ENCODE results near the gene IL5RA. TPM values are rescaled to one million over a fixed set of nuclear protein-coding genes. Genes with fewer than 3 reads are reported as not detected.
A peak's percentile ranks its signal among the peaks of the same experiment; 100 is the strongest.

Gene IL5RA, protein sequence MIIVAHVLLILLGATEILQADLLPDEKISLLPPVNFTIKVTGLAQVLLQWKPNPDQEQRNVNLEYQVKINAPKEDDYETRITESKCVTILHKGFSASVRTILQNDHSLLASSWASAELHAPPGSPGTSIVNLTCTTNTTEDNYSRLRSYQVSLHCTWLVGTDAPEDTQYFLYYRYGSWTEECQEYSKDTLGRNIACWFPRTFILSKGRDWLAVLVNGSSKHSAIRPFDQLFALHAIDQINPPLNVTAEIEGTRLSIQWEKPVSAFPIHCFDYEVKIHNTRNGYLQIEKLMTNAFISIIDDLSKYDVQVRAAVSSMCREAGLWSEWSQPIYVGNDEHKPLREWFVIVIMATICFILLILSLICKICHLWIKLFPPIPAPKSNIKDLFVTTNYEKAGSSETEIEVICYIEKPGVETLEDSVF
- total RNA-seq, result not detected

GRCh38 chr3:3110299-3110630, at the start of gene IL5RA:
Gene IL5RA (minus strand): TSS chr3:3110374. CDS start chr3:3104984, 5,390 bp downstream.
- Mint-ChIP-seq H3K4me1 (peaks cover 4% of the 10 kb centered on the region), H3K27ac (no peak within 1 kb of the TSS), H3K4me3 (no peak within 1 kb of the TSS), H3K9me3 (no peaks in the 10 kb centered on the region), H3K27me3 (peaks cover 17% of the 10 kb centered on the region), H3K36me3 (no peaks in the 10 kb centered on the region)
- DNase-seq, result no peak

- H3K27me3 Mint-ChIP-seq, result no peaks in the 10 kb centered on the region
Observed at GRCh38 chr3:3157484-3157883, 47.3 kb upstream of the IL5RA start.

DNA sequence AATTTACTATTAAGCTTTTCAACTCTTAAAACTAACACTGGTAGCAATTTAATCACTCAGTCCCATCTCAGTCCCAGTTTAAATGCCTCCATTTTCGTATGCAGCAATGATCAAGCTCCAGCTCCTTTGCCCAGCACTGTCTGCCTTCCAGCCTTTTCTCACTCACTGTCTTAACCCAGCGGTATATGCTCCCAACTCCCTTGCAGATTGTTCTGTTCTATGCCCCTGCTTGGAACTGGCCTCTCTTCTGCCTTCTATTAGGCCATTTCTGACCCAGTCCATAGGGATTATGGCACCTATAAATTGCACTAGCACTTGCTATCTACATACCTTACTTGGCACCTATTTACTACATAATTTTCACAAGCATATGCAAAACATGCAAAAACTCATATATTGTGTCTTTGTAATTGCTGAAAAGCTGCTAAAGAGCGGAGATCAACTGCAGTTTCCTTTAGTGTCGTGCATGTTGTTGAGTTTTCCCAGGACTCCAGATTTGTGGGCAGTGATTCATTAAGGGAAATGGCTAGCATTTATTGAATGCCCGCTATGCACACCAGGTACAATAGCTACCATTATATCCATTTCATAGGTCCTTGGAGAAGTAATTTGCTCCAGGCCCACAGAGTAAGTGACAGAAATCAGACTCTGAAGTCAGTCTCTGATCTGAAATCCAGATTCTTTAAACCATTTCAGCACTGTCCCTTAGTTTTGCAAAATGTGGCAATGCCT, 44.9 kb upstream of the IL5RA start:
- H3K27ac Mint-ChIP-seq, result peak overlapping the region; percentile 14
- H3K27me3 Mint-ChIP-seq, result no peaks in the 10 kb centered on the region
- peaks cover 23% of the 10 kb centered on the region for H3K4me1 Mint-ChIP-seq
- DNase-seq, result no peak
- no peak overlapping the region for H3K4me3 Mint-ChIP-seq
- no peaks in the 10 kb centered on the region for H3K9me3 Mint-ChIP-seq
- peaks cover 37% of the 10 kb centered on the region for H3K36me3 Mint-ChIP-seq

More at GRCh38 chr3:3157484-3157883, 47.3 kb upstream of the IL5RA start:
- H3K9me3 Mint-ChIP-seq, result no peaks in the 10 kb centered on the region
- peaks cover 40% of the 10 kb centered on the region for H3K36me3 Mint-ChIP-seq
- no peak for DNase-seq
- peak overlapping the region; percentile 39 for H3K27ac Mint-ChIP-seq
- no peak overlapping the region for H3K4me3 Mint-ChIP-seq
- H3K4me1 Mint-ChIP-seq, result peaks cover 28% of the 10 kb centered on the region

GRCh38 chr3:3151513-3151912, 41.3 kb upstream of the IL5RA start:
- Mint-ChIP-seq H3K4me3 (no peak overlapping the region), H3K27ac (peak overlapping the region; percentile 2), H3K4me1 (peaks cover 18% of the 10 kb centered on the region), H3K9me3 (no peaks in the 10 kb centered on the region), H3K36me3 (peaks cover 25% of the 10 kb centered on the region), H3K27me3 (no peaks in the 10 kb centered on the region)
- DNase-seq, result no peak

DNA sequence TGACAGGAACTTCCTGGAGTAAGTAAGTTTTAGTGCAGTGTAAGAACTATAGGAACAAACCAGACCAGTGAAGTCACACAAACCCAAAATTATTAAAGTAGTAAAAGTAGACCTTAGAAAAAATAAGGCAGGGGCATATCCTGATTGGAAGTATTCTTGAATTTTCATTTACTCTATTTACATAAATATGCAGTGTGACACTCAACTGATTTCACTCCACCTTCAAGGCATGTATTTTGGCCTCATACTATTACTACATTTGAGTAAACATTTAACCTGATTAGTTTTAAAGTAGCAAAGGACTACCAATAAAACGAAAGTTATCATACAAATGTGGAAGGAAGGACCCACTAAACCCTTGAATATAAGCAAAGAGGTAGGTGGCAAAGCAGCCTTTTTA, 39.4 kb upstream of the IL5RA start:
- peak overlapping the region; percentile 45 for H3K27ac Mint-ChIP-seq
- peaks cover 32% of the 10 kb centered on the region for H3K36me3 Mint-ChIP-seq
- no peak for DNase-seq
- no peaks in the 10 kb centered on the region for H3K27me3 Mint-ChIP-seq
- peaks cover 23% of the 10 kb centered on the region for H3K4me1 Mint-ChIP-seq
- H3K9me3 Mint-ChIP-seq, result no peaks in the 10 kb centered on the region
- no peak overlapping the region for H3K4me3 Mint-ChIP-seq

DNA sequence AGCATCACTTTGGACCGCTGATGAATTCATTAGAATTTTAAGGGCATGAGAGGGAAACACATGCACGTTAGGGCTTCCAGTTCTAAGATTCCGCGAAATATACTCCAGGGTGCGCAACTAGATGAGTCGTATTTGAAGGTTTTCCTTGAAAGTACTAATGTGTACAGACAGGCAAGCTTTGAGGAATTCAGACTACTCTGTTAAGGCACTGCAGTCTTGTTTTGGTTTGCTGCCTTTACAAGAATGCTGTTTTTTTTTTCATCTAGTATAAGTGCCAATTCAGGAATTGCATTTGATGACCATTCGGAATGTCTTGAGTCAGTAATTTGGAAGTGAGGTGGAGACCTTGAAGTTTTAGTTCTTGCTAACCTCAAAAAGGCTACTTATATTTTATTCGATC, 35.7 kb upstream of the IL5RA start:
- Mint-ChIP-seq H3K27me3 (no peaks in the 10 kb centered on the region), H3K27ac (peak overlapping the region; percentile 83), H3K9me3 (no peaks in the 10 kb centered on the region), H3K36me3 (peaks cover 45% of the 10 kb centered on the region), H3K4me3 (no peak overlapping the region), H3K4me1 (peaks cover 18% of the 10 kb centered on the region)
- no peak for DNase-seq

DNA sequence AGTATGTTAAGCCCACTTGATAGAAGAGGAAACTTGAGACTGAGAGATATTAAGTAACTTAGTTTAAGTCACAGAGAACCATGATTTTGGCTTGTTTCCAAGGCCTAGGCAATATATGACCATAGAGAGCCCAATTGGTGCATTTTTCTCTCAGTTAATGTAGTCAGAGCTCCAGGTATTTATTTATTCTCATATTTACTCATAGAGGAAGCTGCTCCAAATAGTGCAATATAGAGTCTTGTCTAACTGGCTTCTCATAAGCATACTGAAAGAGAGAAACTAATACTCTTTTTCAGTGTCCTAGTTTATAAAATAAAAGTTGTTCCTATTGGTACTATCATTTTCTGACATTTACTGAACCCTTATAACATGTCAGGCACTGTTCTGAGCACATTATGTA, 31.8 kb upstream of the IL5RA start:
- no peak overlapping the region for H3K4me3 Mint-ChIP-seq
- no peak for DNase-seq
- no peaks in the 10 kb centered on the region for H3K9me3 Mint-ChIP-seq
- peaks cover 22% of the 10 kb centered on the region for H3K4me1 Mint-ChIP-seq
- no peak overlapping the region for H3K27ac Mint-ChIP-seq
- H3K27me3 Mint-ChIP-seq, result no peaks in the 10 kb centered on the region
- H3K36me3 Mint-ChIP-seq, result peaks cover 54% of the 10 kb centered on the region

DNA sequence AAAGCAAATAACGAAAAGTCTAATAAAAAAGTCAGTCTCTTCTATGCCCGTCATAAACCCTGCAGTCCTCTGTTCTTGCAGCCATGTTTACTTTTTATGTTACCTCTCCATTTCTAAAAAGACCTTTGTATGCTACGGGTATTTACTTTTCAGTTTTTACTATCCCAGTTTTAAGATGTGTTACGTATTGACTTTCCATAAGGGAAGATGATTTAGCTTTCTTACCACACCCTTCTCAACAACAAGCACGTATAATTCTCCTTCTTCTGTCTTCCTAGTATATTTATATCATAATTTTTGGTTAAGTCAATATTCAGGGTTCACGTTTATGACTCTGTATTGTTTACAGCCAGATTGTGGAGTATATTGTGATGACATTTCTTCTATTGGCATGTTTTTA, 27.4 kb upstream of the IL5RA start:
- Mint-ChIP-seq H3K9me3 (no peaks in the 10 kb centered on the region), H3K27me3 (no peaks in the 10 kb centered on the region), H3K4me3 (no peak overlapping the region), H3K4me1 (peaks cover 45% of the 10 kb centered on the region), H3K36me3 (peaks cover 45% of the 10 kb centered on the region), H3K27ac (no peak overlapping the region)
- DNase-seq, result no peak

GRCh38 chr3:3134750-3135448, 24.7 kb upstream of the IL5RA start:
- H3K9me3 Mint-ChIP-seq, result no peaks in the 10 kb centered on the region
- H3K4me3 Mint-ChIP-seq, result no peak overlapping the region
- H3K27ac Mint-ChIP-seq, result peak overlapping the region; percentile 9
- H3K27me3 Mint-ChIP-seq, result no peaks in the 10 kb centered on the region
- H3K36me3 Mint-ChIP-seq, result peaks cover 50% of the 10 kb centered on the region
- DNase-seq, result no peak
- H3K4me1 Mint-ChIP-seq, result peaks cover 48% of the 10 kb centered on the region

DNA sequence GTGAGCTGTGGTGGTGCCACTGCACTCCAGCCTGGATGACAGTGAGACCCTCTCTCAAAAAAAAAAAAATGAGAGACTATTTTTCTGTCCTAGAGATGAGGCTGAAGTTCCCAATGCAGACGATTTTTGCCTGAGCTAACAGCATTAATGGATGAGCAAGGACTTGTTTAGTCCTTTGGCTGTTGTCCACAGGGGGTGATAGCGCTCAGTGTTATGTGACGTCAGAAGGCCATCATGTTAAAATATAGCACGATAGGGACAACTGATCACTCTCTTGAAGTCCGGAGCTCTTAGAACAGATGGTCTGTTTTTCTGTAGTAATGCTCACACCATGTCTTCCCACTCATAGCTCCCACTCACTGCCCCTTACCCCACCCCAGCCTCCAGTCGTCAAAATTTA, 23.3 kb upstream of the IL5RA start:
- no peak for DNase-seq
- H3K36me3 Mint-ChIP-seq, result peaks cover 54% of the 10 kb centered on the region
- H3K4me3 Mint-ChIP-seq, result peak overlapping the region; percentile 25
- no peaks in the 10 kb centered on the region for H3K9me3 Mint-ChIP-seq
- peaks cover 50% of the 10 kb centered on the region for H3K4me1 Mint-ChIP-seq
- no peaks in the 10 kb centered on the region for H3K27me3 Mint-ChIP-seq
- H3K27ac Mint-ChIP-seq, result peak overlapping the region; percentile 76

DNA sequence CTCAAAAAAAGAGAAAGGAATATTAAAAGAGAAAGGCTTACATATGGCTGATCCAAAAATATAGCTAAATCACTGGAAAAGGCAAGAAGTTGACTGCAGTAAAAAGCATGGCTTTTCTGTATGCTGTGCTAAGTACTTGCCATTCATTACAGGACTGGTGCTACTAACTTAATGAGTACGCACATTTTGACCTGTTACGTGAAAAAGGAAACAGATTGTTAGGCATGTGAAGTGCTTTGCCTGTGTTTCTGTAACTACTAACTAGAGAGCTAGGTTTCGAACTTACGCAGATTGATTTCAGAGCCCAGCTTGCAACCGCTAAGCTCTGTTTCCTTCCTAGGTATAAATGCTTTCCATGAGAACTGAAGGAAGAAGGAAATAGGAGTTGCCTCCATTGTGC, 19.4 kb upstream of the IL5RA start:
- peaks cover 41% of the 10 kb centered on the region for H3K4me1 Mint-ChIP-seq
- no peak overlapping the region for H3K27ac Mint-ChIP-seq
- no peaks in the 10 kb centered on the region for H3K9me3 Mint-ChIP-seq
- no peak for DNase-seq
- H3K27me3 Mint-ChIP-seq, result no peaks in the 10 kb centered on the region
- H3K4me3 Mint-ChIP-seq, result no peak overlapping the region
- peaks cover 57% of the 10 kb centered on the region for H3K36me3 Mint-ChIP-seq

GRCh38 chr3:3127432-3128010, 17.3 kb upstream of the IL5RA start:
- Mint-ChIP-seq H3K4me1 (peaks cover 24% of the 10 kb centered on the region), H3K27ac (peak overlapping the region; percentile 99), H3K4me3 (peak overlapping the region; percentile 97), H3K27me3 (no peaks in the 10 kb centered on the region), H3K36me3 (peaks cover 45% of the 10 kb centered on the region), H3K9me3 (no peaks in the 10 kb centered on the region)
- peak; percentile 31 for DNase-seq

DNA sequence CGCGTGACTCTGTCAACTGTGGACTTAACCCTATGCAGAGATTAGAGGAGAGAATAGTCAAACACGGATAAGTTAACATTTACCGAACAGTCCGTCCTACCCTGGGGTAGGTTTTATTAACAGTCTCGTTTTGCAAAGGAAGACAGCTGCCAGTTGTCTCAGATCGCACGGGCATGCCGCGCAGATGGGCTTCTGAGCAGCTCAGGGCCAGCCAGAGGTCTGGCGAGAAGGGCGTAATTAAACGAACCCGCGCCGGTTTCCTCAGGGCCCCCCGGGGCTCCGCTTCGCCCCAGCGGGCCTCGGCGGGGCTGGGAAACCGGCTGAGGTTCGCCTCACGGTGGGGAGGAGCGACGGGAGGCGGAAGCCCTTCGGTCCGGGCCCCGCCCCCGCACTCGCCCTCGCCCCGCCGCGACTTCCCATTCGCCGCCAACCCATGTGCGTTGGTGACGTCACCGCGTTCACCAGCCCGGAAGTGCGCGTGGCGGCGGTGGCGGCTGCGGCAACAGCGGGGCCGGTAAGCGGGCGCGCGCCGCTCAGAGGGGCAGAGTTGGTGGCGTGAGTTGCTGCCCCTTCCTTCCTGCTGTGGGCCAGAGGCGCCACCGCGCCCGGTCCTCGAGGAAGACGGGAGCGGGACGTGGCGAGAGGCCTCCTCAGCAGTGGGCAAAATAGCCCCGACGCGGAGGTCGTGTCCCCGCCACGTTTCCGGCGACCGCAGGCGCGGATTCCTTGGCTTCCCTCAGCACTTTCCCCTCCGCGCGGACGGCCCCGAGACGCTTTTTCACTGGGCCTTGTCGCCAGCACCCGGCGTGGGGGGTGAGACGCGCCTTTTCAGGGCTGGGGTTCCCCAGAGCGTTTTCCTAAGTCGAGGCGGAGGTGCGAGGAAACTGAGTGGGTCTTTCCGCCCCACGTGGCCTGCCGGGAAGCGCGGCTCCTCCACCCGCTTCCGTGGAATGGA, 16.6 kb upstream of the IL5RA start, which contains the start of gene TRNT1:
Gene TRNT1 (plus strand): TSS at position 464 of the 955 bp plus-strand sequence. CDS start 2,101 bp downstream, outside the sequence.
- Mint-ChIP-seq H3K27me3 (no peaks in the 10 kb centered on the region), H3K27ac (peak within 1 kb of the TSS; percentile 99), H3K4me3 (peak within 1 kb of the TSS; percentile 97), H3K9me3 (no peaks in the 10 kb centered on the region), H3K36me3 (peaks cover 45% of the 10 kb centered on the region), H3K4me1 (peaks cover 24% of the 10 kb centered on the region)
- peak; percentile 96 for DNase-seq

DNA sequence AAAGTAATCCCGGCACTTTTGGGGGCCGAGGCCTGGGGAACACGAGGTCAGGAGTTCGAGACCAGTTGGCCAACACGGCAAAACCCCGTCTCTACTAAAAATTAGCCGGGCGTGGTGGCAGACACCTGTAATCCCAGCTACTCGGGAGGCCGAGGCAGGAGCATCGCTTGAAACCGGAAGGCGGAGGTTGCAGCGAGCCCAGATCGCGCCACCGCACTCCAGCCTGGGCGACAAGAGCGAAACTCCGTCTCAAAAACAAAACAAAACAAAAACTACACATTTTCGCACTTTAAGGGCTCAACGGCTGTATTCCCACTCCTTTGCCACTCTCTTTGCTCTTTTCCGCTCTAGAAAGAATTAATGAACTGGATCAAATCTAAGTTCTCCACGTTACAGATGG, 15.8 kb upstream of the IL5RA start:
- no peaks in the 10 kb centered on the region for H3K9me3 Mint-ChIP-seq
- H3K4me1 Mint-ChIP-seq, result peaks cover 22% of the 10 kb centered on the region
- H3K4me3 Mint-ChIP-seq, result peak overlapping the region; percentile 97
- H3K36me3 Mint-ChIP-seq, result peaks cover 40% of the 10 kb centered on the region
- no peaks in the 10 kb centered on the region for H3K27me3 Mint-ChIP-seq
- peak overlapping the region; percentile 99 for H3K27ac Mint-ChIP-seq
- no peak for DNase-seq
